NB4 (cell line): Measurements from ENCODE around the gene C18orf32.

Experiments
- DNase-seq: peaks from one replicate; pipeline ENCODE4 v3.0.0; 2010; ENCODE audit warnings: low read depth
- H3K4me3 ChIP-seq: one replicate; pipeline ENCODE4 v1.5.1; 2011; ENCODE audit warnings: mild to moderate bottlenecking, low read depth, low read length, moderate library complexity
- CTCF ChIP-seq: IDR thresholded peaks from one replicate; pipeline ENCODE4 v1.5.1; 2012; ENCODE audit warnings: low read depth, low read length
- MAX ChIP-seq: IDR thresholded peaks from 2 replicates; pipeline ENCODE4 v1.6.1; 2011; ENCODE audit warnings: low read depth, low read length
- MYC ChIP-seq: IDR thresholded peaks from 2 replicates; pipeline ENCODE4 v1.6.1; 2011; ENCODE audit warnings: low read depth, low read length
- POLR2A ChIP-seq: IDR thresholded peaks from 2 replicates; pipeline ENCODE4 v1.6.1; 2011; ENCODE audit warnings: mild to moderate bottlenecking; ENCODE audit not compliant: insufficient read length; ENCODE audit errors: extremely low read depth

C18orf32 gene

GRCh38 chr18:49432602-49433001 lies 54.4 kb downstream of the C18orf32 start:
- TF ChIP-seq MYC (no peak), CTCF (no peak), POLR2A (no peak), MAX (no peak)
- no peak for DNase-seq
- H3K4me3 ChIP-seq = no peak overlapping the region

- no peak for DNase-seq
- TF ChIP-seq MAX (no peak), CTCF (no peak), MYC (no peak)
Observed at GRCh38 chr18:49431165-49431962, 55.7 kb downstream of the C18orf32 start.

More at GRCh38 chr18:49431165-49431962, 55.7 kb downstream of the C18orf32 start:
- H3K4me3 ChIP-seq = no peak overlapping the region
